Heart left ventricle (tissue), 16 donors: ENCODE measurements around the gene PML. TPM values are rescaled to one million over a fixed set of nuclear protein-coding genes. Genes with fewer than 3 reads are reported as not detected.

Experiments
- ATAC-seq, 4 donors: fragments of 200-7000 bp; cut with Tn5 transposase; one replicate each; pipeline ENCODE4 v1.9.1; 2020 to 2022; ENCODE audit warnings: moderate library complexity in 4 of 4, mild to moderate bottlenecking in 3 of 4, moderate number of reproducible peaks in 1 of 4
- DNase-seq, 5 donors: peaks; one replicate each; pipeline ENCODE4 v3.0.0-alpha.2; 2020
- H3K27ac ChIP-seq, 12 donors: fragments of 200-600 bp; sonication (generic) in 4 of 12; one replicate each; pipeline versions ENCODE4 v1.5.0 to v1.8.0; 2016 to 2022; ENCODE audit warnings: mild to moderate bottlenecking in 2 of 12
- H3K27me3 ChIP-seq, 9 donors: fragments of 200-600 bp; sonication (generic) in 2 of 9; one replicate each; pipeline versions ENCODE4 v1.5.1 to v1.8.0; 2016 to 2022; ENCODE audit warnings: mild to moderate bottlenecking in 3 of 9
- H3K36me3 ChIP-seq, 9 donors: fragments of 200-600 bp; sonication (generic) in 2 of 9; one replicate each; pipeline versions ENCODE4 v1.5.0 to v1.8.0; 2018 to 2022; ENCODE audit warnings: mild to moderate bottlenecking in 2 of 9
- H3K4me1 ChIP-seq, 12 donors: fragments of 200-600 bp; sonication (generic) in 4 of 12; one replicate each; pipeline versions ENCODE4 v1.5.0 to v1.8.0; 2016 to 2022; ENCODE audit warnings: mild to moderate bottlenecking in 3 of 12
- H3K4me3 ChIP-seq, 12 donors: fragments of 200-600 bp; sonication (generic) in 4 of 12; one replicate each; pipeline versions ENCODE4 v1.5.0 to v1.8.0; 2017 to 2022; ENCODE audit warnings: mild to moderate bottlenecking in 9 of 12, moderate library complexity in 4 of 12
- H3K9me3 ChIP-seq, 12 donors: fragments of 200-600 bp; sonication (generic) in 4 of 12; one replicate each; pipeline versions ENCODE4 v1.5.0 to v1.8.0; 2016 to 2022; ENCODE audit warnings: mild to moderate bottlenecking in 1 of 12
- CTCF ChIP-seq, 12 donors: fragments of 200-600 bp; sonication (generic) in 4 of 12; IDR thresholded peaks; one replicate each; pipeline versions ENCODE4 v1.5.0 to v1.8.0; 2018 to 2022; ENCODE audit warnings: antibody characterized with exemption in 12 of 12, mild to moderate bottlenecking in 5 of 12
- POLR2A ChIP-seq, 2 donors: fragments of 450-650 bp; IDR thresholded peaks; one replicate each; pipeline ENCODE4 v1.6.1; 2017; ENCODE audit warnings: antibody characterized with exemption in 2 of 2, mild to moderate bottlenecking in 2 of 2, moderate library complexity in 2 of 2
- WGBS, 4 donors: extraction: QIAGEN DNeasy Blood & Tissue Kit in 2 of 4; methylation state at CpG; one replicate each; pipeline versions ENCODE4 v1.1.5 to v1.1.7; 2013 to 2018; 5-methylcytosine and 5-hydroxymethylcytosine counted together
- intact Hi-C, 10 donors: fragments of 100-400 bp; cut with DNase I; formaldehyde crosslinking; loops; one replicate each; pipeline versions ENCODE4 v1.11.1 to v1.14.2; 2022
- polyA plus RNA-seq, 2 donors: library from polyadenylated mRNA; stranded (reverse); fragments of 200-250 nt; gene quantifications; one replicate each; pipeline ENCODE4 v1.2.3, GENCODE V29; 2013
- total RNA-seq, 9 donors: library from RNA; depleted of rRNA in 2 of 9; stranded (reverse); fragments of >200 nt in 2 of 9; fragmentation: NEBNext Ultra II Directional in 3 of 9; extraction: Animal tissue kit (Norgen Biotek cat#: 25700) in 3 of 9; gene quantifications; one replicate each; pipeline versions ENCODE4 v1.1.0 to v1.2.4, GENCODE V29; 2016 to 2023
- donor health status: ischemic (EF 13 %, LVEDD 7.1; RV severe dilation, severe dysfunction).
- donor health status: healthy with polysubstance abuse.
- donor health status: DM: no; HTN: yes; CAD: no.
- donor health status: DM: no; HTN: no; CAD: no.
- donor health status: ischemic (EF 25% LVEDD 6.9; RV normal size, moderate dysfunction).
- donor health status: ischemic (EF 25% LVEDD 5.7; RV mildly dilated, moderate dysfunction).
- donor health status: healthy.
- donor health status: DM: yes; HTN: yes; CAD: no.
- donor health status: ischemic (EF 35%, LVEDD 5.7; RV mildly dilated, moderate dysfunction).
- donor health status: nonischemic (EF 11% LVEDD 7.7; RV severe dilation, severe dysfunction).
- donor health status: DM: yes; HTN: yes; CAD: no.
- donor health status: PGD.
- donor health status: ischemic (EF 29% LVEDD 5.4; RV normal size, mild dysfunction).
- donor health status: nonischemic (EF 23%, LVEDD 6.1; RV moderate dilation, normal function).

Gene PML
- total and polyA plus RNA-seq, 11 donors: 17.0 to 68.7 (median 25.4) TPM

GRCh38 chr15:74019734-74020133, 25.2 kb downstream of the PML start:
- no peaks in the 10 kb centered on the region for H3K9me3 ChIP-seq
- WGBS, 4 donors: 59 to 76% (median 62%) methylated on average over 2 of the region's 2 CpGs
- H3K36me3 ChIP-seq: peaks cover 0 to 74% (median 29%) of the 10 kb centered on the region in 9 donors
- no peak for DNase-seq
- no peak overlapping the region for H3K4me3 ChIP-seq
- ATAC-seq: no peak
- H3K4me1 ChIP-seq: peaks cover 0 to 19% (median 13%) of the 10 kb centered on the region in 12 donors
- TF ChIP-seq POLR2A (IDR thresholded peaks at IDR 0.05): no peak
- intact Hi-C loops: no loop called here
- H3K27ac ChIP-seq: no peak overlapping the region
- no peaks in the 10 kb centered on the region for H3K27me3 ChIP-seq

- H3K36me3 ChIP-seq: peaks cover 0 to 91% (median 58%) of the 10 kb centered on the region in 9 donors
Observed at GRCh38 chr15:74022706-74023470, 28.4 kb downstream of the PML start.

GRCh38 chr15:74024687-74025086, 30.2 kb downstream of the PML start:
- Histone ChIP-seq H3K27ac (peak overlapping the region in 3 of 12 donors; percentile 5 to 40 (median 10)), H3K36me3 (peaks cover 0 to 94% (median 68%) of the 10 kb centered on the region in 9 donors), H3K4me1 (peaks cover 0 to 38% (median 14%) of the 10 kb centered on the region in 12 donors), H3K4me3 (no peak overlapping the region), H3K9me3 (no peaks in the 10 kb centered on the region), H3K27me3 (no peaks in the 10 kb centered on the region)
- intact Hi-C loops: no loop called here
- DNase-seq: no peak
- 46 to 64% (median 56%) methylated on average over 2 of the region's 2 CpGs for WGBS, 4 donors
- TF ChIP-seq POLR2A (IDR thresholded peaks at IDR 0.05): no peak
- TF ChIP-seq CTCF (IDR thresholded peaks at IDR 0.05): no peak
- ATAC-seq: peak in 1 of 4 donors; percentile 10

More at GRCh38 chr15:74022706-74023470, 28.4 kb downstream of the PML start:
- no peaks in the 10 kb centered on the region for H3K27me3 ChIP-seq
- TF ChIP-seq POLR2A (IDR thresholded peaks at IDR 0.05) (no peak), CTCF (IDR thresholded peaks at IDR 0.05) (no peak)
- 94 to 96% (median 95%) methylated on average over 32 to 66 of the region's 66 CpGs for WGBS, 4 donors
- no peak overlapping the region for H3K27ac ChIP-seq
- ATAC-seq: no peak
- no peak overlapping the region for H3K4me3 ChIP-seq
- intact Hi-C loops: no loop called here
- no peak for DNase-seq
- peaks cover 0 to 32% (median 13%) of the 10 kb centered on the region in 12 donors for H3K4me1 ChIP-seq
- no peaks in the 10 kb centered on the region for H3K9me3 ChIP-seq

GRCh38 chr15:74025436-74025835, 30.9 kb downstream of the PML start:
- Histone ChIP-seq H3K4me3 (no peak overlapping the region), H3K36me3 (peaks cover 0 to 97% (median 73%) of the 10 kb centered on the region in 9 donors), H3K9me3 (no peaks in the 10 kb centered on the region), H3K4me1 (peaks cover 0 to 38% (median 13%) of the 10 kb centered on the region in 12 donors), H3K27ac (peak overlapping the region in 1 of 12 donors; percentile 10), H3K27me3 (no peaks in the 10 kb centered on the region)
- DNase-seq (no peak), ATAC-seq (peak in 3 of 4 donors; percentile 30 to 53 (median 44))
- TF ChIP-seq POLR2A (IDR thresholded peaks at IDR 0.05) (no peak), CTCF (IDR thresholded peaks at IDR 0.05) (no peak)
- intact Hi-C loops: no loop called here
- 52 to 72% (median 57%) methylated on average over 5 of the region's 5 CpGs for WGBS, 4 donors
